HG03354 (cell line): ENCODE results near the gene CALR.
"Not testable (repeated sequence)": the region's sequence is repeated elsewhere in the genome, so short reads cannot be mapped to it uniquely, and the experiment has no call there.

Experiments
- ATAC-seq: cut with Tn5 transposase; IDR thresholded peaks from one replicate; pipeline ENCODE4 v1.9.1; 2021; ENCODE audit warnings: mild to moderate bottlenecking; ENCODE audit not compliant: unreplicated experiment, poor library complexity, severe bottlenecking

The CALR gene

DNA sequence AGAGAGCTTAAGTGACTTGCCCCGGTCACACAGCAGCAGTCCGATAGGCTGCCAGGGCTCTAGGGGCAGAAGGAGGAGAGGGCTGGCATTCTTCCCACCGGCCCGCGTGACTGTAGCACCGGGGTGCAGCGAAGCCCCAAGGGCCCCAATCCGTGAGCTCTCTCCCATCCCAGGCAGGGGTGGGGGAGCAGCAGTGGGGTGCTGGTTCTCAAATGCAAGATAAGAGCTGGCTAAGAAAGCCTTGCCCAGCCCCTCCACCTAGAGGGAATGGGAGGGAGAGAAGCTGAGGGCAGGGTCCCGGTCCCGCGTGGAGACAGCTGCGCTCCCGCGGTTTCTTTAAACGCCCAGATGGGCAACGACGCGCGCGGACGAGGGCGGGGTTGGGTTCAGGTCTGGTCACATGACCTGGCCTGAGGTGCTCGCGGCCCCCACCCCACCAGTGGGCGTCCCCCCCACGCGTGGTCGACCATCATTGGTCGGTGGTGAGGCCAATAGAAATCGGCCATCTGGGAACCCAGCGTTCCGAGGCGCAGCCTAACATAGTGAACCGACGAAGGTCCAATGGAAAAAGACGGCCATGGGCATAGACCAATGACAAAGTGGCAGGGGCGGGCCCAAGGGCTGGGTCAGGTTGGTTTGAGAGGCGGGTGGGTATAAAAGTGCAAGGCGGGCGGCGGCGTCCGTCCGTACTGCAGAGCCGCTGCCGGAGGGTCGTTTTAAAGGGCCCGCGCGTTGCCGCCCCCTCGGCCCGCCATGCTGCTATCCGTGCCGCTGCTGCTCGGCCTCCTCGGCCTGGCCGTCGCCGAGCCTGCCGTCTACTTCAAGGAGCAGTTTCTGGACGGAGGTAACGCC lies at the start of gene CALR:
Gene CALR (plus strand): TSS at position 683 of the 852 bp plus-strand sequence. CDS start 71 bp downstream, at position 754.
- ATAC-seq, result peak; percentile 82

DNA sequence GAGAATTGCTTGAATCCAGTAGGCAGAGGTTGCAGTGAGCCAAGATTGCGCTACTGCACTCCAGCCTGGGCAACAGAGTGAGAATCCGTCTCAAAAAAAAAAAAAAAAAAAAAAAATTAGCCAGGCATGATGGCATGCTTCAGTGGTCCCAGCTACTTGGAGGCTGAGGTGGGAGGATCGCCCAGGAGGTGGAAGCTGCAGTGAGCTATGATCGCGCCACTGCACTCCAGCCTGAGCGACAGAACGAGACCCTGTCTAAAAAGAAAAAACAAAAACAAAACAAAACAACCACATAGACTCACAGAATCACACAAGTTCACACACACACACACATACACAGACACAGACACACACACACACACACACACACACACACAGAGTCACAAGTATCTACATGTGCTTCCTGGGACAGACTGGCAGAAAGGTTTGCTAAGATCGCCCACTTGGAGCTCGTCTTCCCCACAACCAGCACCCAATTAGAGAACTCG lies 48.1 kb upstream of the CALR start:
- ATAC-seq, result not testable (repeated sequence)

DNA sequence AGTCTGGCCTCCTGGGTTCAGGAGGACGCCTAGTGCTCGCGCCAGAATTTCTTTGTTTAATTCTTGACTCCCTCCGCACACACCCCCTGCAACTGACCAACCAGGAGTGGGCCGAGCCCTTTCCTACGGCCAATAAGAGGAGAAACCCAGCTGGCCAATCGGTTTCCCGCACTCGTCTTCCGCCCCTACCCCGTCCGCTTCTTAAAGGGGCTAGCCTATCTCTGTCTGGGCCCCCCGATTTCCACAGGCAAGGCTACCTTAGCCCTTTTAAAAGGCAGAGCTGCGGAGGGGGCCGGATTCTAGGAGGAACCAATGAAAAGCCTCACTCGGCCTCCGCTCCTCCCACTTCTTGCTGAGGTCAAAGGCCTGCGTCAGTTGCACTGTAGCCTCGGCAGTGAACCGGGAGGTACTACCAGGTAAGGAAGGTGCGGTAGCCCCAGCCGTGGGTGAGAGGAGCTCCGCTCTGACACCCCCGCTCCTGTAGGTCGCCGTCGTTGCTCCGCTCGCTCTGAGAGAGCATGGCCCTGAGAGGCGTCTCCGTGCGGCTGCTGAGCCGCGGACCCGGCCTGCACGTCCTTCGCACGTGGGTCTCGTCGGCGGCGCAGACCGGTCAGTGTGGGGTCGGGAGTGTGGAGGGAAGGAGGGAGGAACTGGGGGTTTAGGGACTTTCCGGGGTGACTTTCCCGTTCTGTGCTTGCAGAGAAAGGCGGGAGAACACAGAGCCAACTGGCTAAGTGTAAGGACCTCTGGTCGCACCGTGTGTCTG lies 47.4 kb upstream of the CALR start, which contains the start of gene GCDH:
Gene GCDH (plus strand): TSS at position 374 of the 766 bp plus-strand sequence. CDS start 145 bp downstream, at position 519.
- peak; percentile 90 for ATAC-seq

DNA sequence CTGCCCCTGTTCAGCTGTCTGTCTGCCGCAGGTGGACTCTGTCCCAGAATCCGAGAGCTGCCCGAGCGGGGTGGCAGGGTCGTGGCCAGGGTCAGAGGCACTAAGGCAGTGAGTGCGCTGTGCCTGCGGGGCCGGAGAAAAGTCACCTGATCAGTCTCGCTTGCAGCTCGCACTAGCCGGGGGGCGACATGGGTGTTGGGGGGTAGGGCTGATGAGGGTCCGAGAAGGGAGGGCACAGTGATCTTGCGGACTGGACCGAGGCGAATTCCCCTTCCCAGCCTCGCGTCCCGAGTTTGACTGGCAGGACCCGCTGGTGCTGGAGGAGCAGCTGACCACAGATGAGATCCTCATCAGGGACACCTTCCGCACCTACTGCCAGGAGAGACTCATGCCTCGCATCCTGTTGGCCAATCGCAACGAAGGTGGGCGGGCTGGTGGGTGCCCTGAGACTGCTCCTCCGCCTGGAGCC lies 46.8 kb upstream of the CALR start:
- ATAC-seq, result peak; percentile 10

DNA sequence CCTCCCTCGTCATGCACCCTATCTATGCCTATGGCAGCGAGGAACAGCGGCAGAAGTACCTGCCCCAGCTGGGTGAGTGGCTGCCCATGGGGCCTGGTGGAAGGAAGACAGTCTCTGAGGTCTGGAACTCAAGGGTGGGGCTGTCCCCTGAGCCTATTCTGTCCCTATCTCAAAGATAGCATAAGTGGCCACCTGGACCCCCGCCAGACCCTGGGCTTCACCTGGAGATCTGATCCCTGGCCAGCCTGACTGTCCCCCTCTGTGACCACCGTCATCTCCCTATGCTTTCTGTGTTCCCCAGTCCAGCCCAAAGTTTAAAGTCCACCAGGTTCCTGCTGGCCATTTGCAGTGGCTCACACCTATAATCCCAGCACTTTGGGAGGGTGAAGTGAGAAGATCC lies 44.8 kb upstream of the CALR start:
- no peak for ATAC-seq

DNA sequence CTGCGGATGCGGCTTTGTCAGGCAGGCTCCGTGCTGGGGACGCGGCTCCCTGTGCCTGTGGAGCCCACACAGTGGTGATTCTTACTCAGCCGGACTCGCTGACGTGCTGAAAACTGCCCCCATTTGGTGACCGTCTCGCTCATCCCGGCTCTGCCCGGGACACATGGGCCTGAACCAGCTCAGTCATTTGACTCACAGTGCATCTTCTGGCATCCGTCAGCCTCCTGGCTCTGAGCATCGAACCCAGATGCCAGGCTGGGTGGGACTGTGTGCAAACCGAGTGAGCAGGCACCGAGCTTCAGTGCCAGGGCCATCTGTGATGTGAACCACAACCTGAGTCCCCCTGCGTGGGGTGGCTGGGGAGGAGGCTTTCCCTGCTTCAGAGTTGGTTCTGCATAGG lies 41.9 kb upstream of the CALR start:
- ATAC-seq, result no peak

DNA sequence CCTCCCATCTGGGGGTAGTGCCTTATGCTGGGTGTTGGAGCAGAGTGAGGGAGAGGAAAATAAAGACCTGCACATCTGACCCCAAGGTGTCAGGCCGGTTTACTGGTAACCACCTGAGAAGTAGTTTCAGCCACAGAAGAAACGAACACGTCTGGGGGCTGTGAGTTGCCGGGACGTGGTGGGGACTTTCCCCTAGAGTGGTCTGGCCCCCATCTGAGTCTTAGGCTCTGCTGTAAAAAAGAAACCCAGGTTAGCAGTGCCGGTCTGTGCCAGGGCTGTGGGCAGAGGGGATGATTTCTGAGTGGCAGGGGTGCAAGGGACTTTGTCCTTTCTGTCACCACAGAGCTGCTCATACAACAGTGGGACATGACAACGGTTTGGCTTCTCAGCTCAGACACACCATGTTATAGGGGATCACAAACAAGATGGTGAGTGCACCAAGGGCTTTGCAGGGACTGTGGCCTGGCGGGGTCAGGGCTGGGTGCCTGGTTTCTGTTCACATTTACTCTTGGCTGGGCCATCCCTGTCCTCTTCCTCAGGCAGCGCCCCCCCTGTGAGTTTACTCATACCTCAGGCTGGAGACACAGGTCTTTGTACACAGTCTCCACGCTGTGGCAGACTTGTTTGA lies 38.4 kb upstream of the CALR start:
- ATAC-seq, result peak; percentile 86

DNA sequence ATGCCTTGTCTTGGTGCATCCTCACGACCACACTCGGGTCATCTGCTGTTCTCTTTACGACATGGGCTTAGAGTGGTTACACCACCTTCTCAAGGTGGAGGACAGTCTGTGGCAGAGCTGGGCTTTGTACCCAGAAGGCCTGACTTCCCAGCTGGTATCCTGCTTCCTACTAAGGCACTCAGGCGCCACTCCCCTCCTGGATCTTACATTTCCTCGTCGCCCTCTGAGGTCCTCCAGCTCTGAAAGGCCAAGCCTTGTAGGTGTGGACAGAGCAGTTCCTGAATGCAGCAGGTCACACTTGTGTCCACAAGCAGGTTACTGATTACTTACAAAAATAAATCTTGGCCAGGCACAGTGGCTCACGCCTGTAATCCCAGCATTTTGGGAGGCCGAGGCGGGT lies 31.2 kb upstream of the CALR start:
- no peak for ATAC-seq

DNA sequence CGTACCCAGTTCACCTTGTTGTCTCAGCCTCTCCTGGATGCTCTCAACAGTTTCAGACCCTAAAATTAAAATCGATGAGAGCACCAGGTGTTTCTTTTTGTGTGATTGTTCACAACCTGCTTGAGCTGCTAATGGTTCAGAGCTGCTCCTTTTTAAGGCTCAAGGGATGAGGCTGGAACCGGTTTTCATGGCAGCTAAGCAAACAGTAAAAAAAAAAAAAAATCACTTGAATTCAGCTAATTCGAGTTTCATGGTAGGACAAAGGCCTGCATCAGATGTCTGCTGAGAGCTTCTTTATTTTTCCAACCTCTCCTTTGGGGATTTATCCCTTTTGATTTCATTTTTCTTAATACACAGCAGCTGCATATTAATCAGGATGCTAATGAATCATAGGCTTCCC lies 25.8 kb upstream of the CALR start:
- no peak for ATAC-seq

DNA sequence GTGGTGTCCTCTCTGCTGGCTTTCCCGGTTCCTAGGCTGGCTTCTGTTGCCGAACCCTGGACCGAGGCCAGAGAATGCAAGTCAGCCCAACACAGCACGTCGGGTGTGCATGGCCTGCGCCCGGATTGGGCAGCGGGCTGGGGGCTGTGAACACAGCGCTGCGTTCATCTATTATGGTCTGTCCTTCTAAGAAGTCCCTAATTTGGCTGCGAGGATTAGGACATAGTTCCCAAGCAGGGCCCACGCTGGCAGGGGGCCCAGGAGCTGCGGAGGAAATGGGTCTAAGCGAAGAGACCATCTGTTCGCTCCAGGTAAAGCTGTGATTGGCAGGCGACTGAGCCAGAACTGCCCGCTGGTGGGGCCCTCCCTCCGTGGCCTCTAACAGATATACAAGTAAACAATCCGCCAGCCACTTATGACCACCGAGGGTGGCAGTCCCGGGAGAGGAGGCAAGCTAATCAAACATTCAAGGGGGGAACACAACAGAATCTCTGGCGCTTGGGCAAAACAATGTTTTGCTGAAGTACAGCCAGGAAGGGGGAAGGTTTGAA lies 25.3 kb upstream of the CALR start:
- ATAC-seq, result no peak

DNA sequence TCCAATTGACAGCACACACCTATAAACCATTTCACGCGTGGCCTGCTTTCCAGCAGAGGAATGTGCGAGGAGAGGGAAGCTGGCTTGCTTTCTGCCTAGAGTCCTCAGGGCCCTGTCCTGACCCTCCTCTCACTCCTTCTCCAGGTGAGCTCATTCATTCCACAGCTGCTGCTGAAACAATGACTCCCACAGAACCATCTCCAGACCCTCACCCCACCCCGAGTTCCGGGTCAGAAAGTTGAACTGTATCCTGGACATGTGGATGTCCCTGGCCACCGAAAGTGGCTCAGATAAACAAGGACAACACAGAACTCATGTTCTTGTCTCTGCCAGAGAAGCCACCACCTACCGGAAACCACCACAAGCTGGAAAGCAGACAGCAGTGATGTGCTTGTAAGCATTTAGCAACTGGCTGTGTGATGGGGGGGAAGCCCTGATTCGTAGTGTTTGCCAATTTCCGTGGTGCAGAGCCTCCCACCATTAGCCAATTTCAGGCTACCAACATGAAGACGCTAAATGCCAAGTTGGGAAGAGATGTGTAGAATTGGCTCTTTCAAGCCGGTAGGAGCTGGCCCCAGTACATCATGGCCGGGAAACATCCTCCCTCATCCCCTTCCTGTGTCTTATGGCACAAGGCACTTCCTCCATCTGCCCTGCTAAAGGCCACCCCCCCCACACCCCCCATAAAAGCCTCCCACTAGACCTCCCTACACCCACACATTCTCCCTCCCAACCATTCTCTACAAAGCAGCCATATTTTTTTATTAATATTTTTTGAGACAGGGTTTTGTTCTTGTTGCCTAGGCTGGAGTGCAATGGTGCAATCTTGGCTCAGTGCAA lies 24.3 kb upstream of the CALR start:
- ATAC-seq, result no peak

DNA sequence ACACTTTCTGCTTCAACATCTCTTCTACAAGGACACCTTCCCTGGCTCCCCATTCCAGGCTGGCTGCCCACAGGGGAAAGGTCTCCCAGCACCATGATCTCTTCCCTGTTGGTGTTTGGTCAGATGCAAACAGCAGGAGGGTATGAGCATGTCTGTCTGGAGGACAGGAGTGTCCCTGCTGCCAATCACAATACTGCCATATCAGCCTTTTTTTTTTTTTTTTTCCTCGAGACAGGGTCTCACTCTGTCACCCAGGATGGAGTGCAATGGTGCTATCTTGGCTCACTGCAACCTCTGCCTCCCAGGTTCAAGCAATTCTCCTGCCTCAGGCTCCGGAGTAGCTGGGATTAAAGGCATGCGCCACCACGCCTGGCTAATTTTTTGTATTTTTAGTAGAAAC lies 22.5 kb upstream of the CALR start:
- not testable (repeated sequence) for ATAC-seq

DNA sequence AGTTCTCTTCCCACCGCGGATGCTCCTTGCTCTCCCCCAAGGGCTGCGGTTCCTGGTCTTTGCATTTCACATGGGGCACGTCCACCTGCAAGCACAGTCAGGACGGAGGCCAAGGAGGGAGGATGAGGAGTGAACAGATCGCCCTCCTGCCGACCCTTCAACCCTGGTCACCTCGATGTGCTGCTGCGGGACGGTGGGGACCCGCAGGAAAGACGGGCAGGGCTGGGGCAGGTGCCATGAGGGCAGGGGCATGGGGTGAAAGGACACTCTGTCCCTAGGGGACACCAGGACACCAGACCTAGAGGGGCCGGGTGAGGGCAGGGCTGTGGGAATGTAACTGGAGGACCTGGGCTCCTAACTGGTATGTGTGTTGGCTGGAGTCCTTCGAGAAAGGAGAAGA lies 20.2 kb upstream of the CALR start:
- ATAC-seq, result no peak

DNA sequence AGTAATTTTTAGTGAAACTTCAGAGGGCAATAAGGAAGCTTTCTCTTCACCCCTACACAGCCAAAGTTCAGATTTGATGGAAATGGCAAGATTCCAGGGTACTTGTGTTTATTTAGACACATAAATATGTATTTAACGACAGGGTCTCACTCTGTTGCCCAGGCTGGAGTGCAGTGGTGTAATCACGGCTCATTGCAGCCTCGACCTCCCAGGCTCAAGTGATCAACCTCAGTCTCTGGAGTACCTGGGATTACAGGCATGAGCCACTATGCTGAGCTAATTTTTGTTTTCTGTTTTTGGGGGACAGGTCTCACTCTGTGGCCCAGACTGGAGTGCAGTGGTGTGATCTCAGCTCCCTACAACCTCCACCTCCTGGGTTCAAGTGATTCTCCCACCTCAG lies 17.4 kb upstream of the CALR start:
- no peak for ATAC-seq

DNA sequence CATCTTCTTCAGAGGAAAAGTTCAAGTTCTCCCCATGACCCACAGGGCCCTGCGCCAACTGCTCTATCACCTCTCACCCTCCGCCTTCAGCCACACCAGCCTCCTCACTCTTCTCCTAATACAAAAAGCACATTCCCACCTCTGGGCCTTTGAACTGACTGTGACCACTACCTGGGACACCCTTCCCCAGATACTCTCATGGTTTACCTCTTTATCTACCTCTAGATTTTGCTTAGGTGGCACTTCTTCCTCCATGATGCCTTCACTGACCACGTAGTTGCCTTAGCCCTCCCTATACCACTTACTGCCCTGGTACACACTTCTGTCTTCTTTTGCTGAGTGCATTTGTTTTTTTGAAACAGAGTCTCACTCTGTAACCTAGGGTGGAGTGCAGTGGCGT lies 15.4 kb upstream of the CALR start:
- ATAC-seq, result no peak

DNA sequence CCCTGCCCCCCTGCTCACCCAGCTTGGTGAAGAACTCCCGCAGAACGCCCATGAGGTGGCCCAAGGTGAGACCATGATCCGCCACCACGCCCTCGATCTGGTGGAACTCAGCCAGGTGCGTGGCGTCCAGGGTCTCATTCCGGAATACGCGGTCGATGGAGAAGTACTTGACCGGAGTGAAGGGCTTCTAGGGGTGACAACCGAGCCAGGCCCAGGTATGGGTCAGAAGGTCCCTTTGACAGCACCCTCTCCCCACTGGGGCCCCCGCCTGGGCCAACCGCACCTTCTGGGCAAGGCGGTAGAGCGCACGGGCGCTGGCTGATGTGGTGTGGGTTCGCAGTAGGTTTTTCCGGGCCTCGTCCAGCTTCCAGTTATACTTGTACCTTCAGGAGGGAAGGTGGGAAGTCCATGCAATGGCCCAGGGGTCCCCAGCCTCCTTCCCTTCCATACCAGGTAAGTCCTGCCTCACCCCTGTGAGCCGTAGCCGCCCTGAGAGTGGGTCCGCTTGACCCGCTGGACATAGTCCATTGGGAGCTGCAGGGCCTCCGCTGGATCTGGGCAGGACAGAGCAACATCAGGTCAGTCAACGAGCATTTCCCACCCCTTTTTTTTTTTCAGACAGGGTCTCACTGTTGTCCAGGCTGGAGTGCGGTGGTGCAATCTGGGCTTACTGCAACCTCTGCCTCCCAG lies 13.6 kb upstream of the CALR start:
- ATAC-seq, result no peak

DNA sequence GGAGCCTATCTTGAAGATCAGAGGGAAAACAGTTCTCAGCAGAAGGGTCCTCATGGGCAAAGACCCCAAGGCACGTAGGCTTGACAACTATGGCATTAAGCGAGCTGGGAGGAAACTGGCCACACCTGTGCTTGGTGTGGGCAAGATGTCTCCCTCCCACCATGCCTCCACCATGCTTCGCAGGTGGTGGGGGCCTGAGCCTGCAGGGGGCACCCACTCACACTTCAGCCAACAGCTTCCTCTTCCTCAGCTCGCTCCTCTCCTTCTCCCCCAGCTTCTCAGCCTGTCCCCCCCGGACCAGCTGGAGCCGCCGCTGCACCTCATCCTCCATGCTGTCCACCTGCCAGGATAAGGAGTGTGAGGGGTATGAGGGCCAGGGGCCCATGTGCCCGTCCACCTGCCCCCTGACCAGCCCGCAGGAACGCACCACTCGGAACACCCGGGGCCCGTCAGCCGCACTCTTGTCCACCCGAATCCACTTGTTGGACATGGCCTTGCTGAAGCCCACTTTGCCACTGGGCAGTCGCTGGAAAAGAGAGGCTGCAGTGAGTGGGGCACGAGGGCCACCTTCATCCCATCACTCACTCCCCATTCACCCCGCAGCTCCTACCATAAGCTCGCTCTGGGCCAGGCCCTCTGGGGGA lies 8.3 kb upstream of the CALR start:
- no peak for ATAC-seq
